Daoy (cell line): ENCODE results near the gene UBR2. TPM values are rescaled to one million over a fixed set of nuclear protein-coding genes. Genes with fewer than 3 reads are reported as not detected.
"Not testable (repeated sequence)": the region's sequence is repeated elsewhere in the genome, so short reads cannot be mapped to it uniquely, and the experiment has no call there.

Source experiments
- DNase-seq: peaks from one replicate; pipeline ENCODE4 v3.0.0-alpha.2; 2015; ENCODE audit warnings: low read depth
- total RNA-seq: library from RNA; depleted of rRNA; stranded (reverse); fragments of >200 nt; shearing (Covaris generic); gene quantifications from 2 replicates; pipeline ENCODE4 v1.2.3, GENCODE V29; 2014

Gene UBR2
- total RNA-seq, 1 experiment from 2014 or later = 23.1 TPM

DNA sequence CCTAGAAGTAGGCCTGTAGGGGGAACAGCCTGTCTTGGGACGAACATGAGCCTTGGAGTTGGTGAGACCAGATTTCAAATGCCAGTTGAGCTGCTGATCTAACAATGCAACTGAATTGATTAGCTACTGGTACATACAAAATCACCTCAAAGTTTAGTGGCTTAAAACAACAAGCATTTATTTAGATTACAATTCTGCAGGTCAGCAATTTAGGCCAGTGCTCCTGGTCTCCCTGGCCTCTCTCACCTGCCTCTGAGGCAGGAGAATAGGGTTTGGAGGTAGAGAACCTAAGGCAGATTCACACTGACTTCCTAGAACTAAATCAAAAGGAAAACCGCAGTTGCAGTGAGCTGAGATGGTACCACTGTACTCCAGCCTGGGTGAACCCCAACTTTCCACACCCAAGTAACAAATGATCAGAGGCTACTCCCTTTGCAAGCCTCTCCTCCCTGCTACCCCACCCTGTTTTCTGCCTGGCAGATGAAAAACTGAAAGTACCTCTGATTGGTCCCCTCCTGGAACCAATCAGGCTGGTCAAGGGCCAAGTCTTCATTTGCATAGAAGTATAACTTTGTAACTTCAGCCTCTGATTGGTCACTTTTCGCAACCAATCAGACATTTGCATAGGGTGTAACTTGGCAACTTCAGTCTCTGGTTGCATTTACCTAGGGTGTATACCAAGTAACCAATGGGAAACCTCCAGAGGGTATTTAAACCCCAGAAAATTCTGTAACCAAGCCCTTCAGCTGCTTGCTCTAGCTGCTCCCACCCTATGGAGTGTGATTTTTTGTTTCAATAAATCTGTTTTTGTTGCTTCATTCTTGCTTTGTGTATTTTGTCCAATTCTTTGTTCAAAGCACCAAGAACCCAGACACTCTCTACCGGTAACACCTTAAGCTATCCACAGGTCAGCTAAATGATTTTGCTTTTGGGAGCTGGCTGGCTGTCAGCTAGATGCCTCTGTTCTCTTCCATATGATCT lies 8.1 kb upstream of the UBR2 start:
- DNase-seq = peak; percentile 19

DNA sequence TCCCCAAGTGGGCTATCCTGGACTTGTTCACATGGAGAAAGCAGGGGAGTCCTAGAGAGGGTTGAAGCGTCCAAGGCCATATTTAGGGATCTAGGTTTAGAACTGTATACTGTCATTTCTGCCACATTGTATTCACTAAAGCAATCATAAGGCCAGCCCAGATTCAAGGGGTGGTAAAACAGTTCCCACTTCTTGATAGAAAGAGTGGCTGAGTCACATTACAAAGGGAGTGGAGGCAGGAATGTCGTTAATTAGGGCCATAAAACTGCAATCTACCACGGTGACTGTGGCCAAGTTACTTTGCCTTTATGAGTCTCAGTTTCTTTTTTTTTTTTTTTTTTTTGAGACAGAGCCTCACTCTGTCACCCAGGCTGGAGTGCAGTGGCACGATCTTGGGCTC lies 7.4 kb upstream of the UBR2 start:
- DNase-seq = peak; percentile 14

DNA sequence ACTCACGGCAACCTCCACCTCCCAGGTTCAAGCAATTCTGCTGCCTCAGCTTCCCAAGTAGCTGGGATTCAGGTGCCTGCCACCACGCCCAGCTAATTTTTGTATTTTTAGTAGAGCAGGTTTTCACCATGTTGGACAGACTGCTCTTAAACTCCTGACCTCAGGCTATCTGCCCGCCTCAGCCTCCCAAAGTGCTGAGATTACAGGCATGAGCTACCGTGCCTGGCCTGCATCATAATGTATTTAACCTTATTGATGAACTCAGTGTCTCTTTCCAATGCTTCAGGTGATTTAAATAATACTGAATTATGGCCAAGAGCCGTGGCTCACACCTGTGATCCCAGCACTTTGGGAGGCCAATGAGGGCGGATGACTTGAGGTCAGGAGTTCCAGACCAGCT lies 4.6 kb upstream of the UBR2 start:
- not testable (repeated sequence) for DNase-seq

DNA sequence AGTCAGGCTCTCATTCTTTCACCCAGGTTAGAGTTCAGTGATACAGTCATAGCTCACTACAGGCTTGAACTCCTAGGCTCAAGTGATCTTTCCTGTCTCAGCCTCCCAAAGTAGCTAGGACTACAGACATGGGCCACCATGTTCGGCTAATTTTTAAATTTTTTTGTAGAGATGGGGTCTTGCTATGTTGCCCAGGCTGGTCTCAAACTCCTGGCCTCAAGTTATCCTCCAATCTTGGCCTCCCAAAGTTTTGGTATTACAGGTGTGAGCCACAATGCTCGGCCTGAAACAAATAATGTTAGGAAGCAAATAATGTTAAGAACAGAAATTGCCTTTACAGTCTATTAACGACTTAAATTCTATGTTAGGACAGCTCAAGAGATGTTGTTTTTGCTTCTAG lies 1.8 kb upstream of the UBR2 start:
- DNase-seq = no peak

DNA sequence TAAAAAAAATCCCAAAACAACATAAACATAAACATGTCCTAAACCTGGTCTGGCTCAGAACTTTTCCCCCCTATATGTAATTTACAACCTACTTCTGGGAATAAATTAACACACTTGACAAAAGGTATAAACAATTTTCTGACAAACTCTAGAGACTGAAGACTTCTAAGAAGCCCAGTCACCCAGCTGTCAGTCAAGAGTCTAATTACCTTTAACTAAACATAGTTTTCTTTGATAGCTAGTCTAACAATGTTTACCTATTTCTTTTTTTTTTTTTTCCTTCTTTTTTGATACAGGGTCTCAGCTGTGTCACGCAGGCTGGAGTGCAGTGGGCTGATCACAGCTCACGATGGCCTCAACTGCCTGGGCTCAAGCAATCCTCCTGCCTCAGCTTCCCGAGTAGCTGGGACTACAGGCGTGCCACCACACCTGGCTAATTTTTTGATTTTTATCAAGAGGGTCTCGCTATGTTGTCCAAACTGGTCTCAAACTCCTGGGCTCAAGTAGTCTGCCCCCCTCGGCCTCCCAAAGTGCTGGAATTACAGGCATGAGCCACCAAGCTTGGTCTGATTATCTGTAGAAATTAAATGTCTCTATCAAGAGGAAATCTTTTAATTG lies 932 bp upstream of the UBR2 start:
- DNase-seq = no peak

DNA sequence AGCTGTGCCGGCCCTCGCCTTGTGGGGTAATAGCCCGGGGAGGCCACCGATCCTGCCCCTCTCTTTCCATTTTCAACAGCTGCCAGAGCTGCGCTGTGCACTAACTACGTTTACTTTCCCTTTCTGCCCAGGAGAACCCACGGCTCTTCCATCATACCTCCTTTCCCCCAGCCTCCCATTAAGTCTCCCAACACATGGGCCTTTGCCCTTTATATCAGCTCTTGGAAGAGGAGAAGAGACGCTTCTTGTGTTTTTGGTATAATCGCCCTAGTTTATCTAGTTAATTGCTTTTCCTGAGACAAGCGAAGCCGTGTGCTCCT lies 637 bp downstream of the UBR2 start:
- DNase-seq = no peak

DNA sequence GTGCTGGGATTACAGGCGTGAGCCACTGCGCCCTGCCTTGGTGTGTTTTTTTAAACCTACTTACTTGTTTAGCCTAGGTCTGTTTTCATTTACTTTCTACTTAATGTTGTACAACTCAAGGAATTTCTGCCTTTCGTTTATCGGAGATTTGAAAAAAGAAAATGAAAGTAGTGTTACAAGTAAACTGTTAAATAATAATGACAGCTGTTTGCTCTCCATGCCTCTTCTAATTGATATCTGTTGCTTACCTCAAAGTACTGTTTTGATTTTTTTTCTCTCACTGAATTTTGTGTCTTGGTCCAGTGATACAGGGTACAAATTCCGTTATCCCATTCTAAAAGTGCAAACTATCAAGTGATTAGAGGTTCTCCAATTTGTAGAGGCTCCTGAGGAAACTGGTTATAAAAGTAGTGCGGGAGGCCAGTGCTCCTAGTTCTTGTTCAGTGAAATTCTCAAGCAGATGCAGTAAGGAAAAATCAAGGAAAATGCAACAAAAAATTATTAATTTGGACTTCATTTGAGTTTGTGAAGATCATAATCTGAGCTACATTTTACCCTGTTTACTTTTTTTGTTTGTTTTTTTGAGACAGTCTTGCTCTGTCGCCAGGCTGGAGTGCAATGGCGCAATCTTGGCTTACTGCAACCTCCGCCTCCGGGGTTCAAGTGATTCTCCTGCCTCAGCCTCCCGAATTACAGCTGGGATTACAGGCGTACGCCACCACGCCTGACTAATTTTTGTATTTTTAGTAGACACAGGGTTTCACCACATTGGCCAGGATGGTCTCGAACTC lies 2.2 kb downstream of the UBR2 start:
- no peak for DNase-seq

DNA sequence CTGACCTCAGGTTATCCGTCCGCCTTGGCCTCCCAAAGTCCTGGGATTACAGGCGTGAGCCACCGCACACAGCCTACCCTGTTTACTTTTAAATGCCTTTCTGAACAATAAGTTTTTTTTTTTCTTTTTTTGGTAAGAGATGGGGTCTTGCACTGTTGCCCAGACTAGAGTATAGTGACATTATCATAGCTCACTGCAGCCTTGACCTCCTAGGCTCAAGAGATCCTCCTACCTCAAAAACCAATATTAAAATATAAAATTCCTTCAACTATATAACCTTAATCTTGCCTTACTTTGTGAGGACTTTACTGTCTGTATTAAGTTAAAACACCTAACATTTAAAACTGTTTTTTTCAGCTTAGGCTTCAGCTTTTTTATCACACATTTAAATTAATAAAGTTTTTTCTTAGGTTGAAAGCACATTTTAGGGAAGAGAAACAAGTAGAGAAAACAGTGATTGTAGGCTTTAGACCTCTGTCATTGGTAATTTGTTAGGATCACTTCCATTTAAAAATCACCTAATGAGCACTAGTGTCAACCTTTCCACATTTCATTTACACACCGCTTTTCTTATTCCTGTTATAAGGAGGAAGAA lies 2.9 kb downstream of the UBR2 start:
- no peak for DNase-seq

DNA sequence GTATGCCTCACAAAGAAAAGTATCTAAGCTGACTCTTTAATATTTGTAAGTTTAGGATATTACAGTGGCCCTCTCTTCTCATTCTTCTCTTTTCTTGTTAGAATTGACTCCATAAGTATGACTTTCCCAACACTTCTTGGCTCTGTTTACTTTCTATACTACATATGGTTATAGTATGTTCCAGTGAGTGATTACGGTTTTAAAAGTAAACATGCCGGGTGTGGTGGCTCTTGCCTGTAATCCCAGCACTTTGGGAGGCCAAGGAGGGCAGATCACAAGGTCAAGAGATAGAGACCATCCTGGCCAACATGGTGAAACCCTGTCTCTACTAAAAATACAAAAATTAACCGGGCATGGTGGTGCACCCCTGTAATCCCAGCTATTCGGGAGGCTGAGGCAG lies 3.4 kb downstream of the UBR2 start:
- not testable (repeated sequence) for DNase-seq

DNA sequence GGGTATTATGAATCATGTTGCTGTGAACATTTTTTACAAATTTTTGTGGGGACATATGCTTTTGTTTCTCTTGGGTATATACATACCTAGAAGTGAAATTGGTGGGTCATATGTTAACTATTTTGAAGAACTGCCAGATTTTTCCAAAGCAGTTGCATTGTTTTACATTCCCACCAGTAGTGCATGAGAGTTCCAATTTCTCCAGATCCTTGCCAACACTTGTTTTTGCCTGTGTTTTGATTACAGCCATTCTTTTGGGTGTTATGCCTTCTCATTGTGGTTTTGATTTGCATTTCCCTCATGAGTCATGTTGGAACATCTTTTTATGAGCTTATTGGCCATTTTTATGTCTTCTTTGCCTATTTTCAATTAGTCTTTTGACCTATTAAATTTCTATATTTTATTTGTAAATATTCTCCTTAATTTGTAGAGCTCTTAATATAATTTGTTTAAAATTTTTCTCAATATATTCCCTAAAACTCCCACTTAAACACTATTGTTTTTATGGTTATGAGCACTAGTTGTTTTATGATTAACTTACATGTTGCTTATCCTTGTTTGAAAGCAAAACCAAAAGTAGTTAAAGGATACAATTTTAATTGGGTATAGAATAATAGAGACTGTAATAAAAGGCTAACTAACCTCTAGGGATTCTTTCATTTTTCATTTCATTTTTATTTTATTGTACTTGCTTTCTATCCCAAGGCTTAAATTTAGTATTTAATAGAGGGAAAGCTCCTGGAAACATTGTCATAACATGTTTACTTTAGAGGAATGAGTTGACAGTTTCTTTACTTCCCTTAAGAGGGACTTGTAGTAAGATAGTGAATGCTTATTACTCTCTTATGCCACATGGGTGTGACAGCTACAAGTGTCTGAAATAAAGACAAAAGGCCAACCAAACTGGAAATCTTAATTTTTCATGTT lies 5.5 kb downstream of the UBR2 start:
- peak; percentile 69 for DNase-seq

DNA sequence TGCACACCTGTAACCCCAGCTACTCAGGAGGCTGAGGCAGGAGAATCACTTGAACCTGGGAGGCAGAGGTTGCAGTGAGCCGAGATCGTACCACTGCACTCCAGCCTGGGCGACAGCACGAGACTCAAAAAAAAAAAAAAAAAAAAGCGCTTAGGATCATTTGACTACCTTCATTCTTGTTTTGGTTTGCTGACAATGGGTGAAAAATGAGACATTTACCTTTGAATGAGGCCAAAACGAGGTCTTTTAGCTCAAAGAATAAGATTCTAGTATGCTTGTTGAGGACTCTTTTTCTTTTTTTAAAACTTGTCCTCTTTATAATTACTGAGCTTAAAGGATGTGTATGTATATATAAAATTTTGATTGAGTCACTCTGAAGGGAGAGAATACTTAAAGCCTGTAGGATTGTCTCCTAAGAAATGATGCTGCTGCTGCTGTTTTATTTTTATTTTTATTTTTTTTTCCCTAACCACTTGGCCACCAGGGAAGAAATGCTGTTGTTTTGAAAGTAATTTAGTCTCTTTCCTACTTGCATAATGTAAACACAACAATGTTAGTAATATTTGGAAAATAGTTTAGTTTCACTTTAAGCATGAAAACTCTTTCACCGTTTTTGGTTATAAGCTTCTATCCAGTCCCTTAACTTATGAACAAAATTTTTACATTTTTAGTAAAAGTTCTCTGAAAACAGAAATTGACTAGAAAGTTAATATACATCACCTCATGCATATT lies 7.9 kb downstream of the UBR2 start:
- DNase-seq = no peak

DNA sequence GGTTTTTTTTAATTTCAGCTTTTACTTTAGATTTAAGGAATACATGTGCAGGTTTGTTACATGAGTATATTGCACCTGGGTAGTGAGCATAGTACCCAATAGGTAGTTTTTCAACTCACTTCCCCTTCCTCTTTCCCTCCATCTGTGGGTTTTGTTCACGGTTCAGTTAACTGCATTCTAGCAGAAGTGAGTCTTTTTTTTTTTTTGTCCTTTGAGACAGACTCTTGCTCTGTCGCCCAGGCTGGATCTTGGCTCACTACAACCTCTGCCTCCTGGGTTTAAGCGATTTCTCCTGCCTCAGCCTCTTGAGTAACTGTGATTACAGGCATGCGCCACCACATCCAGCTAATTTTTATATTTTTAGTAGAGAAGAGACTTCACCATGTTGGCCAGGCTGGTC lies 8.7 kb downstream of the UBR2 start:
- DNase-seq = no peak

DNA sequence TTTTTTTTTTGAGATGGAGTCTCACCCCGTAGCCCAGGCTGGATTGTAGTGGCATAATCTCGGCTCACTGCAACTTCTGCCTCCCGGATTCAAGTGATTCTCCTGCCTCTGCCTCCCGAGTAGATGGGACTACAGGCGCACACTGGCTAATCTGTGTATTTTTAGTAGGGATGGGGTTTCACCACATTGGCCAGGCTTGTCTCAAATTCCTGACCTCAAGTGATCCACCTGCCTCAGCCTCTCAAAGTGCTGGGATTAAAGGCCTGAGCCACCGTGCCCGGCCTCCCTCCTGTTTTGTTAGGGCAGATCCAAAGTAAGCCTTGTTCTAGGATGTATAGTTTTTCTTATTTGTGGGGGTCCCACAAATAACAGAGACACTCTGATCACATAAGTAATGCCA lies 12.7 kb downstream of the UBR2 start:
- DNase-seq = not testable (repeated sequence)

DNA sequence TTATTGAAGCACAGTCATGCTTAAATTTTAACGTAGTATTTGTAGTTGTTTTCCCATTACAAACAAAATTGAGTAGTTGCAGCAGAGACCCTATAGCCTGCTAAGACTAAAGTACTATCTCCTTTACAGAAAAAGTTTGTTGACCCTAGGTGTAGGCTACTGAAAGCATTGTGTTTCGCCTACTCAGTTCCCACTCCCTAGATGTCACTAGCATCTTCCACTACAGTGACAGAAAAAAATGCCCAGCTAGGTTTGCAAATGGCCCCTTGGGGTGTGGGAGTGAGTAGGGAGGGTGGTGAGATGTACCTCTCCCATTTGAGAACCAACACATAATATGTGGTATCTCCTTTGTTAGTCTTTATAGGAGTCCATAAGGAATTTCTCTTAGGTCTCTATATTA lies 34.5 kb downstream of the UBR2 start:
- DNase-seq = no peak

DNA sequence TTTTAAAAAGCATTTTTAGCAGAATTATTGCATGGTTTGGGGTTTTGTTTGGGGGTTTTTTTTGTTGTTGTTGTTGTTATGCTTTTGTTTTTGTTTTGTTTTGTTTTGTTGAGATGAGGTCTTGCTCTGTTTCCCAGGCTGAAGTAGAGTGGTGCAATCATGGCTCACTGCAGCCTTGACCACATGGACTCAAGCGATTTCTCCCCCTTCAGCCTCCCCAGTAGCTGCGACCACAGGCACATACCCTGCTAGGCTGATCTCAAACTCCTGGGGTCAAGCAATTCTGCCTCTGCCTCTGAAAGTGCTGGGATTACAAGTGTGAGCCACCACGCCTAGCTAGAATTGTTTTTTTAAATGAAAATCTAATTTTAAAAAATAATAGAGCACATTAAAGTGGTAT lies 35.7 kb downstream of the UBR2 start:
- DNase-seq = no peak

DNA sequence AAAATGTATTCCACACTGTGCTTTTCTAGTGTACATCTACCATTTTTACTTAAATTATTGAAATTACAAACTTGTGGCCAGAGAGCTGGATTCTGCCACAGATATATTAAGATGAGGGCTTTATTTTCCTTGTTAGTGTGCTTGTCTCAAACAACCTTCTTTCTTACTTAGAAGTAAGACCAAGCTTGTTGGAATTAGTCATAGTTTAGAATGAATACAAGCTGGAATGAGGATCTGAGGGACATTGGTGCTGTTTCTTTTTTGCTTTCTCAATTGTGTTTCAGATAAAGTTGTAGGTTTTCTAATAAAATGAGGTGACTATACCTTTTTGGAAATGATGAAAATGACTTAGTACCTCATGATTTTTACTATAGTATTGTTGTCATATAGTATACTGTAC lies 40.3 kb downstream of the UBR2 start:
- DNase-seq = no peak

DNA sequence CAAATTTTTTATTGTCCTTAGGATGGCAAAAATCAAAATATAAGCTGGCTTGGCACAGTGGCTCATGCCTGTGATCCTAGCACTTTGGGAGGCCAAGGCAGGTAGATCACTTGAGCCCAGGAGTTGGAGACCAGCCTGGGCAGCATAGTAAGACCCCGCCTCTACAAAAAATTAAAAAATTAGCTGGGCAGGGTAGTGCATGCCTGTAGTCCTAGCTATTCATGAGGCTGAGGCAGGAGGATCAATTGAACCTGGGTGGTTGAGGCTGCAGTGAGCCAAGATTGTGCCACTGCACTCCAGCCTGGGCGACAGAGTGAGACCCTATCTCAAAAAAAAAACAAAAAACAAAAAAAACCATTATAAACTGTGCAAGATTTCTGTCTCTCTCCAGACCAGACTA lies 40.9 kb downstream of the UBR2 start:
- DNase-seq = not testable (repeated sequence)

DNA sequence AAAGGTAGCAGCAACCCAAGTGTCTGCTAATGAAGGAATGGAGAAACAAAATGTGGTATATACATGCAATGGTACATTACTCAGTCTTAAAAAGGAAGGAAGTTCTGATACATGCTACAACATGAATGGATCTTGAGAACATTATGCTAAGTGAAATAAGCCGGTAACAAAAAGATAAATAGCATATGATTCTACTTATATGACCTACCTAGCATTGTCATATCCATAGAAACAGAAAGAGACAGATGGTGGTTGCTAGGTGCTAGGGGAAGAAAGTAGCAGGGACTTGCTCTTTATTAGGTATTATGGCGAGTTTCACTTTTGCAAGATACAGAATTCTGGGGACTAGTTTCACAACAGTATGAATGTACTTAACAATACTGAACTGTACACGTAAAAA lies 46.6 kb downstream of the UBR2 start:
- no peak for DNase-seq

DNA sequence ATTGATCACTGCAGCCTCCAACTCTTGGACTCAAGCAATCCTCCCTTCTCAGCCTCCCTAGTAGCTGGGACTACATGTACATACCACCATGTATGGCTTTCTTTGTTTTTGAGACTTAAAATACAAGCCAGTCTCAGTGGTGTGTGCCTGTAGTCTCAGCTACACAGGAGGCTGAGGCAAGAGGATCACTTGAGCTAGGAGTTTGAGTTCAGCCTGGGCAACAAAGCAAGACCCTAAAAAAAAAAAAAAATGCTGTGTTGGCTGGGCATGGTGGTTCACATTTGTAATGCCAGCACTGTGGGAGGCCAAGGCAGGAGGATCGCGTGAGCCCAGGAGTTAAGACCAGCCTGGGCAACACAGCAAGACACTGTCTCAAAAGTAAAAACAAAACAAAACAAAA lies 51.7 kb downstream of the UBR2 start:
- no peak for DNase-seq

DNA sequence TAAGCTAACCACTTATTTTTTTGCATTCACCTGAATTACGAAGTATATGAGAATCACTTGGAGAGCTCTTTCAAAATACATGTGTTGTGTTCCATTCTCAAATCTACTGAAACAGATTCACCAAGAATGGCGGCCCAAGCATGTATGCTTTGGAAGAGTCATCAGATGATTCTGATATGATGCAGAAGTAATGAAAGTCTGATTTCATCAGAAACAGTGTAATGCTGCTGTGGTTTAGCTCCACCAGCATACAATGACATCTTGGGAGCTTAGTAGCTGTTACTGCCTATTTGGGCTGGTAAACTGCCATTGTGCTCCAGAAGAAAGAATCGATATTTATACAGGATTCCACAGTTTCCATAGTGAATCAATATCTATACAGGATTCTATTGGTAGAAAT lies 52.9 kb downstream of the UBR2 start:
- no peak for DNase-seq
